NCI-H748 (cell line): ENCODE results near the gene C11orf68.
A peak's percentile ranks its signal among the peaks of the same experiment; 100 is the strongest.

Experiments used
- DNase-seq: peaks from one replicate; lab custom pipeline; 2025; ENCODE audit not compliant: unreplicated experiment; lab: John Stamatoyannopoulos, UW

C11orf68 gene

DNA sequence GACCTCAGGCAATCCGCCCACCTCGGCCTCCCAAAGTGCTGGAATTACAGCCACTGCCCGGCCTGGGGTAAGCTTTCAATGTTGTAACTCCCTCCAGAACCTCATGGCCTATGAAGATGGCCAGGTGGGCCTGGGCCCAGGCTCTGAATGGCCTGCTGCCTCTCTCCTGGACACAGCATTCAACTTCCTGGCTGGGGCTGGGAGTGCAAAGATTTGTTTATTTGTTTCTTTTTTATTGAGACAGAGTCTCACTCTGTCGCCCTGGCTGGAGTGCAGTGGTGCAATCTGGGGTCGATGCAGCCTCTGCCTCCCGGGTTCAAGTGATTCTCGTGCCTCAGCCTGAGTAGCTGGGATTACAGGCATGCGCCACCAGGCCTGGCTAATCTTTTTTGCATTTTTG, 25.9 kb upstream of the C11orf68 start:
- DNase-seq, result no peak

- DNase-seq, result no peak
Observed at GRCh38 chr11:65944191-65944590, 25.3 kb upstream of the C11orf68 start.

DNA sequence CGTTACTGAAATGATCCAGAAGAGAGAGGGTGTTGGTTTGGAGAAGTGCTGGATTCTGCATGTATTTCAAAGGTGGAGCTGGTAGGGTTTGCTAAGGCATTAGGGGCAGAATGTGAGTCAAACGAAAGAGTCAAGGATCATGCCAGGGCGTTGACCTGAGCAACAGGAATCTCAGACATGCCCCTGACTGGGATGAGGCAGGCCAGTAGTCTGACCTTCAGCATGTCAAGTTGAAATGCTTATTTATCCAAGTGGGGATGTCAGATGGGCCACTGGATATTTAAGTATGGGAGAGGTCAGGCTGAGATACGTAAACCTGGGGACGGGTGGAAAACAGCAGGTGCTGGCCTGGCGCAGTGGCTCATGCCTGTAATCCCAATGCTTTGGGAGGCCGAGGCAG, 23.7 kb upstream of the C11orf68 start:
- DNase-seq, result no peak

GRCh38 chr11:65941720-65942310, 23.0 kb upstream of the C11orf68 start:
- DNase-seq, result no peak

DNA sequence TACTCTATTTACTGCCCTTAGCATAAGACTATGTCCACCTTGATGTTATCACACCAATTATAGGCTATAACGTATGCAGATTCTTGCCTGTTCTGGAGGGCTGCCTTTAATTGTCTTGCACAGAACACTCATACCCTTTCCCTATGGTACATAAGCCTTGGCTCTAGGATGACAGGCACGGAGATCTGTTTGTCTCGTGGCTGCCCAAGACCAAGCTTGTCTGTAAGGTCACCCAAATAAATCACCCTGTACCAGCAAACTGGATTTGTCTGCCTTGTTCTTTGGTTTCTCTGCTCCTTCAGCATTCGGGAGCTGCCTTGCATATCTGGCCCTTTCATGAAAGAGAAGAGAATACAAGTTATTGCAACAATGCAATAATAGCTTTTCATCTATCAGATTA, 18.9 kb upstream of the C11orf68 start:
- DNase-seq, result no peak

GRCh38 chr11:65934014-65934413, 15.2 kb upstream of the C11orf68 start:
- no peak for DNase-seq

DNA sequence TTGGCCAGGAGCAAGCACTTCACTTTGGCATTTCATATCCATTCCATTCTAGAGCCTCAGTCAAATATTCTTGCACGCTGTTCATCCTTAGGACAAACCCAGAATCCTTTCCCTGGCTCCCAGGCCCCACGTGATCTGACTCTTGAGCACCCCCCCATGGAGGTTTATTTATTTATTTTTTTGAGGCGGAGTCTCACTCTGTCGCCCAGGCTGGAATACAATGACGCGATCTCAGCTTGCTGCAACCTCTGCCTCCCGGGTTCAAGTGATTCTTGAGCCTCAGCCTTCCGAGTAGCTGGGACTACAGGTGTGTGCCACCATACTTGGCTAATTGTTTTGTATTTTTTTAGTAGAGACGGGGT, 13.7 kb upstream of the C11orf68 start:
- DNase-seq, result peak; percentile 36

DNA sequence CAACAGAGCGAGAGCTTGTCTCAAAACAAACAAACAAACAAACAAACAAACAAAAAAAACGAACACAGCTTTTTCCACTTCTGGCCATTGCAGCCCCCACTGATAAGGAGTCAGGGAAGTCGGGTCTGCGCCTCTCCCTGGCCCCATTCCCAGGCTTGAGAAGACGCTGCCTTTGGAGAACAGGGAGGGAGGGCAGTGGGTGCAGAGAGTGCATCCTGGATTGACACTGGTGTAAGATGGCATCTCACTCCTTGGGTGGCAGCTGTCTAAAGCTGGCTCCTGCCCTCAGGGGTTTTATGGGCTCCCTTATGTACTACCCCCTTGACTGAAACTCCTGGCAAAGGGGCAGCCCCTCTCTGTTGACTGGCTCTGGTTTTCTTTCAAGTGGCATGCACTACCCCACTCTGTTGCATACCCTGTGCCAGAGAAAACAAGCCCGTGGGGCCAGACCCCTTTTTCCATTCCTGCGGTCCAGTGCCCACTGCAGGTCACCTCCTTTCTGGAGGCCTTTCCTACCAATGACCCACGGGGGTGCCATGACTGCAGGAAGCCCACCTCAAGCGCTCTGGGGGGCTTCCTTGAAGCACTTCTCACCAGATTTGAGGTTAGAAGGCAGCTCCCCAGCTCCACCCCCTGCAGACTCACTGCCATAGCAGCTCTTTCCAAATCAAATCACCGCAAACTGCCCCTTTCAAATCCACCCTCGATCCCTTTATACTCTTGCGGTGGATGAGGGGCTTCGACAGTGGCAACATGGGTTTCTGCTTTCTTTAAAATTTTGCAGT, 13.1 kb upstream of the C11orf68 start:
- DNase-seq, result no peak

GRCh38 chr11:65928667-65929066, 9.8 kb upstream of the C11orf68 start:
- no peak for DNase-seq

DNA sequence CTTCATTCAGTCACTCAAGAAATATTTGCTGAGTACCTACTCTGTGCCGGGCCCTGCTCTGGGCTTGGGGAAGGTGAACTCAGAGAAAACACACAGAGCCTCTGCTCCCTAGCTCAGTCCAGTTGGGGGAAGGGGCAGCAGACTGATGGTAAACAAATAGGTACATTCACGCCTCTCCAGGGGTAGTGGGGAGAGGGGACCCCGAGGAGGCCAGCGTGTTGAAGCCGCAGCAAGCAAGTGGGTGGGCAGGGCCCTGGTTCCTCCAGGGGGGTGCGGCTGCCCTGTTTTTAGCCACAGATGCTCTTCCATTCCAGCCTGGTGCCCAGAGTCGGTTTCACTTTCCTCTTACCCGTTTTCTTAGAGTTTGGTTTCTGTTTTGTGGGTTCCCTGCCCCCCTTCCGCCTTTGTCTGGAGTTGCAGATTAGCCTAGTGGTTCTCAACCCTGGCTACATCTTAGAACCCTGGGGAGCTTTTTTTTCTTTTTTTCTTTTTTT, 9.1 kb upstream of the C11orf68 start:
- DNase-seq, result no peak

DNA sequence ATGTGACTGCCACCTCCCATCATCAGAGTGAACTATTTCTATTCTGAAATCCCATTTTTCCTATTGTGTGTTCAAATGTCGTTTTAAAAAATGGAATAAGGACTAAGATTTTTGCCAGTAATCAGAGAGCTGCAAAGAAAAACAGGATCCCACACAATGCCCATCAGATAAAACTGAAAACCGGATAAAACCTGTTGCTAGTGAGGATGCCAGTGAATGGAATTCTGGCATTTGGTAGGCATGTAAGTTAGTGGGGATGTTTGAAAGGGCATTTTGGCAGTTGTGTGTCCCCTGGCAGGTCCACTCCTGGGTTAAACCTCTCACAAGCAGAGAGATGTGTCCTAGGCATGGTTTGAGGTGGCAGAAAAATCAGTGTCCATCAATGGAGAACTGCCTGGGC, 6.5 kb upstream of the C11orf68 start:
- DNase-seq, result no peak

DNA sequence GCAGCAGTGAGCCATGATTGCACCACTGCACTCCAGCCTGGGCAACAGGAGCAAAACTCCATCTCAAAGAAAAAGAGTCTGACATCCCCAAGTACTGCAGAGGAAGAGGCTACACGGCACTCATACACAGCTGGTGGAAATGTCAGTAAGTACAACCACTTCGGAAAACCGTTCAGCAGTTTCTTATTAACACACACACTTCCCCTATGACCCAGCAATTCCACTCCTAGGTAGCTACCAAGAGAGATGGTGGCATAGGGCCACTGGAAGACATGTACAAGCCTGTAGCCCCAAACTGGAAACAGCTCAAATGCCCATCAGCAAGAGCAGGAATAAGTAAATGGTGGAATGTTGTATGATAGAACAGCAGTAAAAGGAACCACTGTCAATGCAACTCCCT, 3.7 kb upstream of the C11orf68 start:
- DNase-seq, result no peak

DNA sequence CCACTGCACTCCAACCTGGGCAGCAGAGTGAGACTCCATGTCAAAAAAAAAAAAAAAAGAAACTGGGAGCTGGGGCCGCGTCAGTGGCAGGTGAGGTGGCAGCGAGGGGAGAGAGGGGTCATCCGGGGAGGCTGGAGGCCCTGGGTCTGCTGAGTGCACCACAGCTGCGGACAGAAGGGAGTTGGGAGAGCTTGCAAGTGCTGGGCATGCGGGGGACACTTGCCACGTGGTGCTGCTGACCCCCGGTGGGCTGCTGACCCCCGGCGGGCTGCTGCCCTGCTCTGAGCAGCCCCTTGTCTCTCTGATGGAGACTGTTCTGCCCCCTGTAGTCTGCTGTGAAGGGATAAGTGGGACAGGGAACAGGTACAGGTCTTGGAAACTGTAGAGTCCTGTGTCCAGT, 3.0 kb upstream of the C11orf68 start:
- no peak for DNase-seq

DNA sequence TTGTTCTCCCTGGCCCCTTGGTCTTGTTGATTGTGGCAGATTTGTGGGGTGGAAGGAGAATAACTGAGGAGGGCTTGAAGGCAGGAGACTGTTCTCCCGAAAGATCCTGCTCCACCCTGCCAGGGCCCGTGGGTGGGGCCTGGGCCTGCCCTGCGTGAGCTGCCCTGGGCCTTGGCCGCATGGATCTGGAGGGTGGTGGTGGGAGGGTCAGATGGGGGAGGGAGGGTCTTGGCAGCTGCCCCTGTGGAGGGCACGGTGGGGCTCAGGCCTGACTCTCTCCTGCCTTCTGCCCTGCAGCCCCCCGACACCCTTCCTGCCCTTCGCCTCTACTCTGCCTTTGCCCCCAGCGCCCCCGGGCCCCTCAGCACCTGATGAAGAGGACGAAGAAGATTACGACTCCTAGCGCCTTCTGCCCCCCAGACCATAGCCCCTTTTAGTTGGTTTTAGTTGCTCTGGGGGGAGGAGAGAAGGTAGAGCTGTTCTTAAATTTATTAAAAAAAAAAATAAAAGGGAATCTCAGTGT, 2.2 kb upstream of the C11orf68 start:
- DNase-seq, result no peak

GRCh38 chr11:65920372-65920802, 1.5 kb upstream of the C11orf68 start:
- no peak for DNase-seq

- peak; percentile 64 for DNase-seq
Observed at GRCh38 chr11:65919573-65920371, 910 bp upstream of the C11orf68 start.

DNA sequence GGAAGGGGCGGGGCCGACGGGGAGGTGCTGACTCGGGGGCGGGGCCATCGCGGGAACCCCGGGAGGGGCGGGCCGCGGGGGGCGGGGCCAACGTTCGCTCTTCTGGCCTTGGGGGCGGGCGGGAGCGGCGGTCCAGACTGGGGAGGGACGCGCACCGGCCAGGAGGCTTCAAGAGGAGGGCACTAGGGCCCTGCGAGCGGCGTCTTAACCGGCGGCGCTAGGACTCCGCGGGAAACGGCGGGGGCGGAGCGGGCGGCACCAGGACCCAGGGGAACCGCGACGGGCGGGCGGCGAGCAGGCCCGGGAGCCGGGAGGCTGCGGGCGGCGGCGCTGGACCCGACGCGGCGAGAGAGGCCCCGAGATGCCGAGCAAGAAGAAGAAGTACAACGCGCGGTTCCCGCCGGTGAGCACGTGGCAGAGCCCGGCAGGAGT, 295 bp upstream of the C11orf68 start, which contains the start of gene DRAP1:
Gene DRAP1 (plus strand): TSS at position 286 of the 432 bp plus-strand sequence. CDS start 76 bp downstream, at position 362.
- DNase-seq, result peak; percentile 98

DNA sequence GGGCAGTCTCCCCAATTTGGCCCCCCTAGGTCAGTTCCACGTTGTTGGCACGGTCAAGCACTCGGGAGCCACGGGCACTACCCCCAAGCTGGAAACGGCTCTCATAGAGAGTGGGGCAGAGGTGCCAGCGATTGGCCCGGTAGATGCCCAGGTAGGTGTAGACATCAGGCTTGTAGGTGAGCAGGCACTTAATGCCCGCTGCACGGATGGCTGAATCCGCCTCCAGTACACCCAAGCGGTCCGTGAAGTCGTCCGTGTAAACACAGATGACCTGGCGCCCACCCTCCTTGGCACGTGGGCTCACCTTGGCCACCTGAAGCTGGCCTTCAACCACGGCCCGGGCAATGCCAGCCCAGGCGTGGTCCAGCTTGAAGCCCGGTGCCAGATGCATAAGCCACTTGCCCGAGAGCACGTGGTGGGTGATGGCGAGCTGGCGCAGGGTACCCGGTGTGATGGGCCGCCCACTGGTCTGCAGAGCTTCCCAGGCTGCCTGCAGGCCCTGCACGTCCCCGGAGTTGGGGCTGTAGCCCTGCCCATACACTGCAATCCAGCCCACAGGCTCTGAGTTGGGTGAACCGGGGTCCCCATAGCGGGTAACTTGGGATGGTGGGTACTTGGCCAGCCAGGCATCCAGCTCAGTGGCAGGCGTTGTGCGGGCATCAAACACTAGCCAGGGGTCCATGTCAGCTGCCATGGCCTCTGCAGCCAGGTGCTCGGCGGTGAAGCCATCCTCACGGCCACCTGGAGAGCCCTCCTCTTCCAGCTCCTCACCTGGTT, 1.2 kb downstream of the C11orf68 start:
- DNase-seq, result no peak

DNA sequence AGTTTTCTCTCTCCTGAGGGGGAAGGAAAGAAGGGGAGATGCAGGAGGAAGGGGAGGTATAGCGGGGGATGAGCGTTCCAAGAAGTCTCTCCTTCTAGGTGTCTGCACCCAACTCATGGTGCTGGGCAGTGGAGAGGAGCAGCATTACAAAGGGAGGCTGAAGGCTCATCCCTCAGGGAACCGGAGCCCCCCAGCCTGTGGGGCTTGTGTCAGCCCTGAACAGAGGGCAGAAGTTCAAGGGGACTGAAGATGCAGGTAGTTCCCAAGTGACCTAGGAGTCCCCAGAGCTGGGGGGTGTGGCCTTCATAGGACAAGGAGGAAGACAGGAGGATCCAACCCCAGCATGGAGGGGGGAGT, 1.8 kb downstream of the C11orf68 start:
- no peak for DNase-seq

DNA sequence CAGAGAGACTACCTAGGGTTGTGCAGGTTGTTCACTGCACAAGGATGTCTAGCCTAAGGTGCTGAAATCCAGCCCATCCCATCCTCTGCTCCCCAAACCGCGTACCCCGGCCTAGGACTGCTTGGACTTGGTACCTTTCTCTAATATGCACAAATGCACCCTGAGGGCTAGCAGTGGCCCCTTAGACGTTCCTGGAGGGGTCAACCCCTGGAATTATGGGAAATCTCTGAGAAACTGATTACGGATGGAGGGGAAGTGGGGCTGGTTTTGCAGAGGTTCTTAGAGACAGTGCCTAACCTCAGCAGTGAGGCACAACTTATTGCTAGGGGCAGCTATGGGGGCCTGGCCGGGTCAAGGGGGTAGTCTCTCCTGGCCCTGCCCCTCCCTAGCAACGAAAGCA, 2.5 kb downstream of the C11orf68 start:
- DNase-seq, result no peak

- DNase-seq, result no peak
Observed at GRCh38 chr11:65915821-65916251, 3.0 kb downstream of the C11orf68 start.
